Fibroblast of pulmonary artery (primary cell): ENCODE data around the gene SORL1.
"Not testable (repeated sequence)": the region's sequence is repeated elsewhere in the genome, so short reads cannot be mapped to it uniquely, and the experiment has no call there.

Experiments used
- DNase-seq: peaks from one replicate; pipeline ENCODE4 v3.0.0-alpha.2; 2010; ENCODE audit warnings: low read depth
- H3K4me3 ChIP-seq: replicated peaks from 2 replicates; pipeline ENCODE4 v1.5.1; 2011; ENCODE audit warnings: low read depth, mild to moderate bottlenecking, control low read depth, low read length, moderate library complexity
- TF ChIP-seq, protein P1 (sequence below): IDR thresholded peaks from 2 replicates; pipeline ENCODE4 v1.5.1; 2011; ENCODE audit warnings: mild to moderate bottlenecking, control low read depth, low read length, inconsistent platforms; ENCODE audit errors: missing control alignments

The SORL1 gene

DNA sequence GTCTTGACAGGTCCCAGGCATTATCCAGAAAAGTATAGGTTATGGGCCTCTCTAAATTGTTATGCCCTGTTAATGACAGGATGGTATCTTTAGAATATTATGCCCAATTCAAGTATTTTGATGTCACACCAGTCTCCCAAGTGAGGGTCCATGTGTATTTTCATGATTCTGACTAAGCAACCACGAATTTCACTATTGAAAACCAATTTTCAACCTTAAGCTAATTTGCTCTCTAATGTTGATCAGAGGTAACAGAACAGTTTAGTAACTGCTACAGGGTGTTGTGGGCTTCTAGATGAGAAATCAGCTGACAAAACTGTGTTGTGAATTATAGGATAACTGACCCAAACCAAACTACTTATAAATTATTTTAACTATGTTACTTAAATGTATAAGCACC is 48.6 kb downstream of the SORL1 start:
- no peak overlapping the region for H3K4me3 ChIP-seq
- TF ChIP-seq, protein P1, sequence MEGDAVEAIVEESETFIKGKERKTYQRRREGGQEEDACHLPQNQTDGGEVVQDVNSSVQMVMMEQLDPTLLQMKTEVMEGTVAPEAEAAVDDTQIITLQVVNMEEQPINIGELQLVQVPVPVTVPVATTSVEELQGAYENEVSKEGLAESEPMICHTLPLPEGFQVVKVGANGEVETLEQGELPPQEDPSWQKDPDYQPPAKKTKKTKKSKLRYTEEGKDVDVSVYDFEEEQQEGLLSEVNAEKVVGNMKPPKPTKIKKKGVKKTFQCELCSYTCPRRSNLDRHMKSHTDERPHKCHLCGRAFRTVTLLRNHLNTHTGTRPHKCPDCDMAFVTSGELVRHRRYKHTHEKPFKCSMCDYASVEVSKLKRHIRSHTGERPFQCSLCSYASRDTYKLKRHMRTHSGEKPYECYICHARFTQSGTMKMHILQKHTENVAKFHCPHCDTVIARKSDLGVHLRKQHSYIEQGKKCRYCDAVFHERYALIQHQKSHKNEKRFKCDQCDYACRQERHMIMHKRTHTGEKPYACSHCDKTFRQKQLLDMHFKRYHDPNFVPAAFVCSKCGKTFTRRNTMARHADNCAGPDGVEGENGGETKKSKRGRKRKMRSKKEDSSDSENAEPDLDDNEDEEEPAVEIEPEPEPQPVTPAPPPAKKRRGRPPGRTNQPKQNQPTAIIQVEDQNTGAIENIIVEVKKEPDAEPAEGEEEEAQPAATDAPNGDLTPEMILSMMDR: no peak
- no peak for DNase-seq

DNA sequence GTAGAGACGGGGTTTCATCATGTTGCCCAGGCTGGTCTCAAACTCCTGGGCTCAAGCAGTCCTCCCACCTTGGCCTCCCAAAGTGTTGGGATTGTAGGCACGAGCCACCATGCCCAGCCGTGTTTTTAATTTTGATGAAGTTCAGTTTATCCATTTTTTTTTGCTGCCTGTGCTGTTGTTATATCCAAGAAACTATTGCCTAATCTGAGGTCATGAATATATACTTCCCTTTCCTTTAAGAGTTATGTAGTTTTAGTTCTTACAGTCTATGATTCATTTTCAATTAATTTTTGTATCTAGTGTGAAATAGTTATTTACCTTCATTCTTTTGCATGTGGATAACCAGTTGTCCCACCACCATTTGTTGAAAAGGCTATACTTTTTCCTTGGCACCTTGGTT is 50.9 kb downstream of the SORL1 start:
- DNase-seq: no peak
- TF ChIP-seq, protein P1: no peak
- H3K4me3 ChIP-seq: no peak overlapping the region

DNA sequence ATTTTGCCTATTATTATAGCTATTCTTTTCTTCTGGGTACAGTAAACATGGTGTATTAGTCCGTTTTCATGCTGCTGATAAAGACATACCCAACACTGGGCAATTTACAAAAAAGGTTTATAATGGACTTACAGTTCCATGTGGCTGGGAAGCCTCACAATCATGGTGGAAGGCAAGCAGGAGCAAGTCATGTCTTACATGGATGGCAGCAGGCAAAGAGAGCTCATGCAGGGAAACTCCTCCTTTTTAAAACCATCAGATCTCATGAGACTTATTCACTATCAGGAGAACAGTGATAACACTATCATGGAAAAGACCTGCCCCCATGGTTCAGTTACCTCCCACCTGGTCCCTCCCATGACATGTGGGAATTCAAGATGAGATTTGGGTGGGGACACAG is 54.1 kb downstream of the SORL1 start:
- not testable (repeated sequence) for DNase-seq, H3K4me3 ChIP-seq

DNA sequence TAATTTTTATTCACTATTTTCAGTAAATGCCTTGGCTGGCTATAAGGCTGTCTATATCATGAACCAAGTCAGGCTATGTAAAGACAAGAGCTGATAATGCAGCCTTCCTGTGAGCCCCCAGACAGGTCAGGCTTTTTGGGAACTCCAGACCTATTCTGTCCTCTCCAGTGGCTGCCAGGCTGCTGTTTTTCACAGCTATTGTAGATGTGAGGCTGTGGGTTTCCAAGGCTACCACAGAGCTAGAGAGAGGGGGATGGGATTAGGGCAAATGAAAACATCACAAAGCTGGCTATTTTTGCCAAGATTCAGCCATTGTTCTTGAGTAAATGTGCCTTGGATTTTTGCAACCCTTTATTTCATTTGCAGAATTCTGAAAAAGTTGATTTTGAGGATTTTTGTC is 56.3 kb downstream of the SORL1 start:
- TF ChIP-seq, protein P1: no peak
- H3K4me3 ChIP-seq: no peak overlapping the region
- no peak for DNase-seq

DNA sequence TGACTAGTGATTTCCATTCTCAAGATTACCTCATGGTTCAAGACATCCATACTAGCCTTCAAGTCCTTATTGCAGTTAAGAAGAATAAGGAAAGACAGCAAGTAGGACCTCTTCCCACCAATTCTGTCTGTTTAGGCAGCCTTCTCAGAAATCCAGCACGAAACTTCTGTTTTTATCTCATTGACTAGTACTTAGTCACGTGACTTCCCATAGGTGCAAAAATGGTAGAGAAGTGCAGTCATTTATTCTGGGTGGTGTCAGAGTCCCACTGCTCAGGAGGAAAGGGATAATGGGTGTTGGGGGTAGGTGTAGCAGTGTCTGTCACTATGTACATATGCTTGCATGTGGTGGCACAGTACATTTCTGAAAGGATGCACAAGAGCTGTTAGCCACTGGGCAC is 58.3 kb downstream of the SORL1 start:
- TF ChIP-seq, protein P1: no peak
- DNase-seq: no peak
- H3K4me3 ChIP-seq: no peak overlapping the region

DNA sequence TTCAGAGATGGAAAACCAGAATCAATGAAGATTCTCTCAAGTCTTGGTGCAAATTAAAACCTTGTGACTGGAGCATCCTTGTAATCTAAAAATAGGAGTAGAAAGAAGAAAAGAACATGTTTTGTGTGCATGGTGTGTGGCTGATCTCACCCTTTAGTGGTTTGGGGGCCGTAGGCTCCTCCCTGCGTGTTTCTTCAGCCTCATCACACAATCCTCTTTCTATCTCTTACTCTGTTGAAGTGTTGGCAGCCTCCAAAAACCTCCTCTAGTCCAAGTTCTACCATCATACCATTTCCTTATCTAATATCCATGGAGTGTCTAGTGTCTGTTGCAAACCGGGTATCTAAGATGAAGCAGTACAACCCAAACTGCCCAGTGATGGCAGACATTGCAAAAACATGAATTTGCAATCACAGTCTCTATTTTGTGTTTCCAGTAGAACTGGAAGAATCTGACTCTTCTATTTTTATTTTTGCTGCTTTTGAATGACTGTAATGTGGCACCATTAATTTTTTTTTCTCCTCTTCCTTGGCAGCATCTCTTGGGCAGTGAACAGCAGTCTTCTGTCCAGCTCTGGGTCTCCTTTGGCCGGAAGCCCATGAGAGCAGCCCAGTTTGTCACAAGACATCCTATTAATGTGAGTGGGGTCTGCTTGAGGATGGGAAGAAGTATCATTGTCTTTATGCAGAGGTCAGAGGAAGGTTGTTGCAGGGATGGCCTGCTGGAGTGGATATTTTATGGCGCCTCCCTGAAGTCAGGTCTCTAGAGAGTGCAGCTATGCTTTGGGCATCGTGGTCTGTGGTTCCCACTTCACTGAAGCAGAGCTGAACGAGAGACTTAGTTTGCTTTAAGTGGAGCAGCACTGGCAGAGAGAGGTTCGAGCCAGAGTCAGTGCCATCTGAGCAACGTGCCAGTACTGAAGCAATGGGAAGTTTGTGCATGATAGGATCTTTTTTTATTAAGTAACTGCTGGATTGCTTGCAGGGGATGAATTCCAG is 60.7 kb downstream of the SORL1 start:
- TF ChIP-seq, protein P1: no peak

DNA sequence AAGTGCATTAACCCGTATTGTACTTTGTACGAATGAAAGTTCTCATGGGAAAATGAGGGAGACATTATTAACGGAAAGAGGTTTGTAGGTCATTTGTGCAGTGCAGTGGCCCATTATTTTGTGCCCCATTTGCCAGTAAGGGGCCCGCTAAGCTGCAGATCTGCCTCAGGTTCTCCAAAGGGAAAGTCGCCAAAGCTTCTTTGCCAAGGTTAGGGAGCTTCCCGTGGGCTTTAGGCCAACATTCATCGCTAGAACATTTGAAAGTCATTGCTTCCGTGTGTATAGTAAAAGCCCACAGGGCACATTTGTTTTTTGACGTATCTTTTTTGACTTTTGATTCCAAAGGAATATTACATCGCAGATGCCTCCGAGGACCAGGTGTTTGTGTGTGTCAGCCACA is 61.7 kb downstream of the SORL1 start:
- no peak for DNase-seq
- TF ChIP-seq, protein P1: no peak
- H3K4me3 ChIP-seq: no peak overlapping the region

More for the DNA sequence above, 60.7 kb downstream of the SORL1 start:
- no peak for DNase-seq
- no peak overlapping the region for H3K4me3 ChIP-seq
